Measurements from ENCODE around the gene ZFP36L1. TPM values are rescaled to one million over a fixed set of nuclear protein-coding genes. Genes with fewer than 3 reads are reported as not detected.

Gene ZFP36L1
- total and polyA plus RNA-seq, 8 donors, result 44.4 to 655 (median 131) TPM

GRCh38 chr14:68820119-68820518, 27.3 kb upstream of the ZFP36L1 start:
- Histone ChIP-seq H3K36me3 (no peaks in the 10 kb centered on the region), H3K27ac (peak overlapping the region in 3 of 5 donors; percentile 66 to 98 (median 68)), H3K4me3 (no peak overlapping the region), H3K4me1 (peaks cover 21 to 59% (median 43%) of the 10 kb centered on the region in 4 donors), H3K9me3 (no peaks in the 10 kb centered on the region), H3K27me3 (no peaks in the 10 kb centered on the region)
- WGBS, 5 donors, result 82 to 95% (median 89%) methylated on average over 9 of the region's 9 CpGs
- TF ChIP-seq POLR2AphosphoS5 (IDR thresholded peaks at IDR 0.05) (no peak), EP300 (IDR thresholded peaks at IDR 0.05) (no peak), POLR2A (IDR thresholded peaks at IDR 0.05) (no peak)
- TF ChIP-seq, protein P1, sequence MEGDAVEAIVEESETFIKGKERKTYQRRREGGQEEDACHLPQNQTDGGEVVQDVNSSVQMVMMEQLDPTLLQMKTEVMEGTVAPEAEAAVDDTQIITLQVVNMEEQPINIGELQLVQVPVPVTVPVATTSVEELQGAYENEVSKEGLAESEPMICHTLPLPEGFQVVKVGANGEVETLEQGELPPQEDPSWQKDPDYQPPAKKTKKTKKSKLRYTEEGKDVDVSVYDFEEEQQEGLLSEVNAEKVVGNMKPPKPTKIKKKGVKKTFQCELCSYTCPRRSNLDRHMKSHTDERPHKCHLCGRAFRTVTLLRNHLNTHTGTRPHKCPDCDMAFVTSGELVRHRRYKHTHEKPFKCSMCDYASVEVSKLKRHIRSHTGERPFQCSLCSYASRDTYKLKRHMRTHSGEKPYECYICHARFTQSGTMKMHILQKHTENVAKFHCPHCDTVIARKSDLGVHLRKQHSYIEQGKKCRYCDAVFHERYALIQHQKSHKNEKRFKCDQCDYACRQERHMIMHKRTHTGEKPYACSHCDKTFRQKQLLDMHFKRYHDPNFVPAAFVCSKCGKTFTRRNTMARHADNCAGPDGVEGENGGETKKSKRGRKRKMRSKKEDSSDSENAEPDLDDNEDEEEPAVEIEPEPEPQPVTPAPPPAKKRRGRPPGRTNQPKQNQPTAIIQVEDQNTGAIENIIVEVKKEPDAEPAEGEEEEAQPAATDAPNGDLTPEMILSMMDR (IDR thresholded peaks at IDR 0.05), result no peak
- DNase-seq, result no peak
- intact Hi-C loops (cut with DNase I; ENCODE audit: low total_unique reads), result loop anchor here (10.0 kb wide), 1 partner anchor 885 kb away; no protein-coding TSS in a partner anchor

DNA sequence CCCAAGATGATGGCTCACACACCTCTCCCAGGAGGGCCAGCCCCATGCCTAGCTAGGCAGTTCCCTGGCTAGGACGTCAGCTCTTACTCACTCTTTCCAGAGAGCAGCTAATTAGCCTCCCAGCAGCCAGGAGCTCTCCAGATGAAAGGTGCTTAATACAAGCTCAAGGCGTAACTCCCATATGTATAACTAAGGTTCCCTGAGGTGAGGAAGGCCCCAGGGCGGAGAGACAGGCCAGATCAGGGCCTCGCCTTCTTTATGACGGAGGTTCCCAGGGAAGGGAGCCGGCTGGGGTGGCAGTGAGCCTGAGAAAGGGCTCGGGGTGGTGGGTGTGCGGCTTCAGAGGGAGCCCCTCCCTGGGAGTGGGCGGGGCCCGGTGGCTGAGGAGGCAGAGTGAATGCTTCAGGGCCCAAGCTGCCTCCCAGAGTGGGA, 26.4 kb upstream of the ZFP36L1 start:
- 26 to 53% (median 28%) methylated on average over 10 of the region's 10 CpGs for WGBS, 5 donors
- peak; percentile 50 to 92 for DNase-seq
- peak overlapping the region; percentile 40 to 98 (median 66) for H3K27ac ChIP-seq
- peaks cover 28 to 59% (median 45%) of the 10 kb centered on the region in 4 donors for H3K4me1 ChIP-seq
- TF ChIP-seq, protein P1 (IDR thresholded peaks at IDR 0.05), result no peak
- TF ChIP-seq POLR2AphosphoS5 (IDR thresholded peaks at IDR 0.05) (peak; percentile 8 to 73 (median 68)), EP300 (IDR thresholded peaks at IDR 0.05) (peak; percentile 17)
- intact Hi-C loops (cut with DNase I; ENCODE audit: low total_unique reads), result loop anchor here (5.0 kb wide), 1 partner anchor 572 kb away; no protein-coding TSS in a partner anchor
- H3K36me3 ChIP-seq, result no peaks in the 10 kb centered on the region
- H3K27me3 ChIP-seq, result no peaks in the 10 kb centered on the region
- H3K9me3 ChIP-seq, result no peaks in the 10 kb centered on the region
- no peak overlapping the region for H3K4me3 ChIP-seq

DNA sequence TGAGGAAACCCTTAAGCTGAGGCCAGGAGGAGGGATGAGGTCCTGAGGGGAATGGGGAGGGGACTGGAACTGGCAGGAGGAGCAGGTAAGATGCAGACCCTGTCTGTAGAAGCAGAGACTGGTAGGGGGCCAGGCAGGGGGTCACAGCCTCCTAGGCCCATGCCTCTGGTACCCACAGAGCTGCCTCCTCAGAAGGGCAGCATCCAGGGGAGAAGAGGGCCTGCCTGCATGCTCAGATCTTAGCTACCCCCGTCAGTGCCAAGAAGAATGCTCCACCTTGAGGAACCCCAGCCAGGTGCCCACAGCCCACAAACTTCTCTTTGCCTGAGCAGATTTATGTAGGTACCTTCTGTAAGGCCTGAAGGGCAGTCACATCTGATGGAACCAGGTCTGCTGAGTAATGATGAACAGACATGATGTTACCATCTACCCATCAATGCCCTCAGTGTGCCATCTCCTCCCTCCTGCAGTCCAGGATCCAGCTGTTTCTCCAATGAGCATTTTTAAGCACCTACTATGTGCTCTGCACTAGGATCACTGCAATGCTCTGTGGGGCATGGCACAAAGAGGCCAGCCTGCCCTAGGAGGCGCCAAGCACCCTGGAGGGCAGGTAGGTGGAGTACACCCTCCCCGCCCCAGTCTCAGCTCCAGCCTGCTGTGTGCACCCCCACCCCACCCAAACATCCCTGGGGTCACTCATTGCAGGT, 24.8 kb upstream of the ZFP36L1 start:
- DNase-seq, result no peak
- Histone ChIP-seq H3K36me3 (no peaks in the 10 kb centered on the region), H3K27ac (peak overlapping the region in 4 of 5 donors; percentile 92 to 98 (median 96)), H3K9me3 (no peaks in the 10 kb centered on the region), H3K27me3 (no peaks in the 10 kb centered on the region), H3K4me1 (peaks cover 37 to 74% (median 60%) of the 10 kb centered on the region in 4 donors), H3K4me3 (no peak overlapping the region)
- intact Hi-C loops (cut with DNase I; ENCODE audit: low total_unique reads), result loop anchor here (5.0 kb wide), 1 partner anchor 570 kb away; no protein-coding TSS in a partner anchor
- WGBS, 5 donors, result 93 to 100% (median 95%) methylated on average over 1 to 3 of the region's 3 CpGs
- TF ChIP-seq EP300 (IDR thresholded peaks at IDR 0.05), result no peak
- TF ChIP-seq, protein P1 (IDR thresholded peaks at IDR 0.05), result no peak

GRCh38 chr14:68816943-68817430, 24.1 kb upstream of the ZFP36L1 start:
- Histone ChIP-seq H3K9me3 (no peaks in the 10 kb centered on the region), H3K27me3 (no peaks in the 10 kb centered on the region), H3K36me3 (no peaks in the 10 kb centered on the region), H3K27ac (peak overlapping the region; percentile 92 to 99 (median 97)), H3K4me1 (peaks cover 37 to 81% (median 64%) of the 10 kb centered on the region in 4 donors), H3K4me3 (peak overlapping the region; percentile 32 to 53 (median 44))
- intact Hi-C loops (cut with DNase I; ENCODE audit: low total_unique reads), result loop anchor here (5.0 kb wide), 1 partner anchor 570 kb away; no protein-coding TSS in a partner anchor
- WGBS, 5 donors, result 51 to 63% (median 58%) methylated on average over 13 of the region's 13 CpGs
- DNase-seq, result no peak
- TF ChIP-seq EP300 (IDR thresholded peaks at IDR 0.05) (no peak), POLR2AphosphoS5 (IDR thresholded peaks at IDR 0.05) (no peak), POLR2A (IDR thresholded peaks at IDR 0.05) (no peak)
- TF ChIP-seq, protein P1 (IDR thresholded peaks at IDR 0.05), result peak in 1 of 7 experiments; percentile 42

Measured in stomach (tissue), 9 donors.